K562 (cell line): ENCODE measurements around the gene TMEM86A. TPM values are rescaled to one million over a fixed set of nuclear protein-coding genes. Genes with fewer than 3 reads are reported as not detected.

Experiments
- FOXA3 ChIP-seq, 2 experiments: fragments of 450-650 bp in 1 of 2; sonication (generic) in 1 of 2; formaldehyde crosslinking; IDR thresholded peaks in 1 of 2; conservative IDR thresholded peaks in 1 of 2; 2 replicates each; pipeline versions ENCODE4 v1.4.0 to v1.8.0; 2020 to 2022; ENCODE audit warnings: mild to moderate bottlenecking in 2 of 2, missing genetic modification reagents in 1 of 2
- HMG20B ChIP-seq: fragments of 250-450 bp; sonication (Bioruptor Pico); IDR thresholded peaks from 2 replicates; pipeline ENCODE4 v1.5.0; 2021; ENCODE audit warnings: mild to moderate bottlenecking
- JUND ChIP-seq, 2 experiments: IDR thresholded peaks; 2 replicates in 1 of 2; 3 replicates in 1 of 2; pipeline ENCODE4 v1.6.1; 2011; ENCODE audit warnings: borderline replicate concordance in 2 of 2, low read depth in 2 of 2, low read length in 2 of 2, improper control_type of control experiment in 1 of 2, missing biosample characterization in 1 of 2, missing genetic modification characterization in 1 of 2, missing genetic modification reagents in 1 of 2
- NBN ChIP-seq: fragments of 450-650 bp; IDR thresholded peaks from 2 replicates; pipeline ENCODE4 v1.6.1; 2016; ENCODE audit warnings: low read depth, mild to moderate bottlenecking
- SFPQ ChIP-seq: fragments of 200-400 bp; formaldehyde crosslinking; IDR thresholded peaks from 2 replicates; pipeline ENCODE4 v1.6.1; 2017; ENCODE audit warnings: mild to moderate bottlenecking, low read depth, low read length, moderate library complexity
- polyA plus RNA-seq, 8 experiments: library from polyadenylated mRNA; depleted of rRNA in 4 of 8; stranded (reverse) in 5 of 8; unstranded in 3 of 8; fragments of >200 nt; fragmentation: Nextera tagmentation in 2 of 8; fragmentation: Illumina TruSeq in 1 of 8; extraction: Ambion mirVana in 2 of 8; extraction: Trizol in 1 of 8; gene quantifications; 2 replicates each; pipeline versions ENCODE4 v1.2.1 to v1.2.3, GENCODE V29; 2011 to 2014; ENCODE audit warnings: inconsistent platforms in 1 of 8, missing spikeins in 1 of 8
- total RNA-seq, 7 experiments: library from RNA; depleted of rRNA in 6 of 7; stranded (reverse); fragments of >200 nt in 6 of 7; fragmentation: Illumina TruSeq in 2 of 7; extraction: Trizol in 2 of 7; gene quantifications; 2 replicates each; pipeline versions ENCODE4 v1.2.1 to v1.2.3, GENCODE V29; 2011 to 2021; ENCODE audit warnings: low replicate concordance in 1 of 7
- TF ChIP-seq, protein P1 (sequence below), 3 experiments: fragments of 200-800 bp in 1 of 3; fragments of 250-450 bp in 1 of 3; fragments of 450-650 bp in 1 of 3; sonication (Bioruptor Pico) in 1 of 3; sonication (Bioruptor generic) in 1 of 3; formaldehyde crosslinking in 1 of 3; IDR thresholded peaks; 2 replicates each; pipeline versions ENCODE4 v1.6.1 to v1.8.0; 2016 to 2022; ENCODE audit warnings: mild to moderate bottlenecking in 2 of 3, missing genetic modification characterization in 2 of 3, missing compliant biosample characterization in 1 of 3, moderate library complexity in 1 of 3
- TF ChIP-seq, protein P2 (sequence below): fragments of 450-650 bp; formaldehyde crosslinking; IDR thresholded peaks from 2 replicates; pipeline ENCODE4 v1.4.0; 2020; ENCODE audit warnings: mild to moderate bottlenecking, moderate library complexity
- TF ChIP-seq, protein P3 (sequence below), 2 experiments: fragments of 450-650 bp; formaldehyde crosslinking in 1 of 2; IDR thresholded peaks; 2 replicates each; pipeline versions ENCODE4 v1.4.0 to v1.6.1; 2014 to 2020; ENCODE audit warnings: mild to moderate bottlenecking in 2 of 2, borderline replicate concordance in 1 of 2, low read depth in 1 of 2

Gene TMEM86A
- total and polyA plus RNA-seq, 9 of the 15 experiments (the other 6 are each of a cell fraction or from before 2014, with no cell fraction given) = 0.22 to 1.3 (median 0.40) TPM; not detected in 2

- TF ChIP-seq, protein P1, sequence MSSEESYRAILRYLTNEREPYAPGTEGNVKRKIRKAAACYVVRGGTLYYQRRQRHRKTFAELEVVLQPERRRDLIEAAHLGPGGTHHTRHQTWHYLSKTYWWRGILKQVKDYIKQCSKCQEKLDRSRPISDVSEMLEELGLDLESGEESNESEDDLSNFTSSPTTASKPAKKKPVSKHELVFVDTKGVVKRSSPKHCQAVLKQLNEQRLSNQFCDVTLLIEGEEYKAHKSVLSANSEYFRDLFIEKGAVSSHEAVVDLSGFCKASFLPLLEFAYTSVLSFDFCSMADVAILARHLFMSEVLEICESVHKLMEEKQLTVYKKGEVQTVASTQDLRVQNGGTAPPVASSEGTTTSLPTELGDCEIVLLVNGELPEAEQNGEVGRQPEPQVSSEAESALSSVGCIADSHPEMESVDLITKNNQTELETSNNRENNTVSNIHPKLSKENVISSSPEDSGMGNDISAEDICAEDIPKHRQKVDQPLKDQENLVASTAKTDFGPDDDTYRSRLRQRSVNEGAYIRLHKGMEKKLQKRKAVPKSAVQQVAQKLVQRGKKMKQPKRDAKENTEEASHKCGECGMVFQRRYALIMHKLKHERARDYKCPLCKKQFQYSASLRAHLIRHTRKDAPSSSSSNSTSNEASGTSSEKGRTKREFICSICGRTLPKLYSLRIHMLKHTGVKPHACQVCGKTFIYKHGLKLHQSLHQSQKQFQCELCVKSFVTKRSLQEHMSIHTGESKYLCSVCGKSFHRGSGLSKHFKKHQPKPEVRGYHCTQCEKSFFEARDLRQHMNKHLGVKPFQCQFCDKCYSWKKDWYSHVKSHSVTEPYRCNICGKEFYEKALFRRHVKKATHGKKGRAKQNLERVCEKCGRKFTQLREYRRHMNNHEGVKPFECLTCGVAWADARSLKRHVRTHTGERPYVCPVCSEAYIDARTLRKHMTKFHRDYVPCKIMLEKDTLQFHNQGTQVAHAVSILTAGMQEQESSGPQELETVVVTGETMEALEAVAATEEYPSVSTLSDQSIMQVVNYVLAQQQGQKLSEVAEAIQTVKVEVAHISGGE (CRISPR knock-in tag; IDR thresholded peaks at IDR 0.05) = no peak
- TF ChIP-seq FOXA3 (CRISPR knock-in tag; conservative IDR thresholded peaks at IDR 0.05 in 1 of 2, IDR thresholded peaks at IDR 0.05 in 1 of 2) (peak in 1 of 2 experiments; percentile 67; a peak in 2 of 4 replicates), SFPQ (no peak), HMG20B (CRISPR knock-in tag) (no peak), NBN (no peak), JUND (IDR thresholded peaks at IDR 0.05; ENCODE audit: borderline replicate concordance, low read depth, low read length) (peak; percentile 32; the same call in 1 of the 2 replicates), JUND (tag; IDR thresholded peaks at IDR 0.05; ENCODE audit: borderline replicate concordance, low read depth, low read length) (no peak; the same call in 2 of the 3 replicates)
- TF ChIP-seq, protein P2, sequence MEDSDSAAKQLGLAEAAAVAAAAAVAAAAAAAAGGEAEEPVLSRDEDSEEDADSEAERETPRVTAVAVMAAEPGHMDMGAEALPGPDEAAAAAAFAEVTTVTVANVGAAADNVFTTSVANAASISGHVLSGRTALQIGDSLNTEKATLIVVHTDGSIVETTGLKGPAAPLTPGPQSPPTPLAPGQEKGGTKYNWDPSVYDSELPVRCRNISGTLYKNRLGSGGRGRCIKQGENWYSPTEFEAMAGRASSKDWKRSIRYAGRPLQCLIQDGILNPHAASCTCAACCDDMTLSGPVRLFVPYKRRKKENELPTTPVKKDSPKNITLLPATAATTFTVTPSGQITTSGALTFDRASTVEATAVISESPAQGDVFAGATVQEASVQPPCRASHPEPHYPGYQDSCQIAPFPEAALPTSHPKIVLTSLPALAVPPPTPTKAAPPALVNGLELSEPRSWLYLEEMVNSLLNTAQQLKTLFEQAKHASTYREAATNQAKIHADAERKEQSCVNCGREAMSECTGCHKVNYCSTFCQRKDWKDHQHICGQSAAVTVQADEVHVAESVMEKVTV (CRISPR knock-in tag) = peak; percentile 62
- TF ChIP-seq, protein P3, sequence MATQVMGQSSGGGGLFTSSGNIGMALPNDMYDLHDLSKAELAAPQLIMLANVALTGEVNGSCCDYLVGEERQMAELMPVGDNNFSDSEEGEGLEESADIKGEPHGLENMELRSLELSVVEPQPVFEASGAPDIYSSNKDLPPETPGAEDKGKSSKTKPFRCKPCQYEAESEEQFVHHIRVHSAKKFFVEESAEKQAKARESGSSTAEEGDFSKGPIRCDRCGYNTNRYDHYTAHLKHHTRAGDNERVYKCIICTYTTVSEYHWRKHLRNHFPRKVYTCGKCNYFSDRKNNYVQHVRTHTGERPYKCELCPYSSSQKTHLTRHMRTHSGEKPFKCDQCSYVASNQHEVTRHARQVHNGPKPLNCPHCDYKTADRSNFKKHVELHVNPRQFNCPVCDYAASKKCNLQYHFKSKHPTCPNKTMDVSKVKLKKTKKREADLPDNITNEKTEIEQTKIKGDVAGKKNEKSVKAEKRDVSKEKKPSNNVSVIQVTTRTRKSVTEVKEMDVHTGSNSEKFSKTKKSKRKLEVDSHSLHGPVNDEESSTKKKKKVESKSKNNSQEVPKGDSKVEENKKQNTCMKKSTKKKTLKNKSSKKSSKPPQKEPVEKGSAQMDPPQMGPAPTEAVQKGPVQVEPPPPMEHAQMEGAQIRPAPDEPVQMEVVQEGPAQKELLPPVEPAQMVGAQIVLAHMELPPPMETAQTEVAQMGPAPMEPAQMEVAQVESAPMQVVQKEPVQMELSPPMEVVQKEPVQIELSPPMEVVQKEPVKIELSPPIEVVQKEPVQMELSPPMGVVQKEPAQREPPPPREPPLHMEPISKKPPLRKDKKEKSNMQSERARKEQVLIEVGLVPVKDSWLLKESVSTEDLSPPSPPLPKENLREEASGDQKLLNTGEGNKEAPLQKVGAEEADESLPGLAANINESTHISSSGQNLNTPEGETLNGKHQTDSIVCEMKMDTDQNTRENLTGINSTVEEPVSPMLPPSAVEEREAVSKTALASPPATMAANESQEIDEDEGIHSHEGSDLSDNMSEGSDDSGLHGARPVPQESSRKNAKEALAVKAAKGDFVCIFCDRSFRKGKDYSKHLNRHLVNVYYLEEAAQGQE (IDR thresholded peaks at IDR 0.05; ENCODE audit: borderline replicate concordance) = peak; percentile 65; the same call in 1 of the 2 replicates
- TF ChIP-seq, protein P3 (CRISPR knock-in tag; IDR thresholded peaks at IDR 0.05; ENCODE audit: low read depth) = no peak
Measured at GRCh38 chr11:18650859-18651557, 47.6 kb upstream of the TMEM86A start (continued).
